ENCODE results near the gene ZNF598.

GRCh38 chr16:2037647-2038381 is 28.2 kb upstream of the ZNF598 start:
- TF ChIP-seq CREB1 (IDR thresholded peaks at IDR 0.05; ENCODE audit: low read depth) (no peak), RAD21 (IDR thresholded peaks at IDR 0.05; ENCODE audit: low read depth) (no peak)
